ENCODE results near the gene SBK2.

DNA sequence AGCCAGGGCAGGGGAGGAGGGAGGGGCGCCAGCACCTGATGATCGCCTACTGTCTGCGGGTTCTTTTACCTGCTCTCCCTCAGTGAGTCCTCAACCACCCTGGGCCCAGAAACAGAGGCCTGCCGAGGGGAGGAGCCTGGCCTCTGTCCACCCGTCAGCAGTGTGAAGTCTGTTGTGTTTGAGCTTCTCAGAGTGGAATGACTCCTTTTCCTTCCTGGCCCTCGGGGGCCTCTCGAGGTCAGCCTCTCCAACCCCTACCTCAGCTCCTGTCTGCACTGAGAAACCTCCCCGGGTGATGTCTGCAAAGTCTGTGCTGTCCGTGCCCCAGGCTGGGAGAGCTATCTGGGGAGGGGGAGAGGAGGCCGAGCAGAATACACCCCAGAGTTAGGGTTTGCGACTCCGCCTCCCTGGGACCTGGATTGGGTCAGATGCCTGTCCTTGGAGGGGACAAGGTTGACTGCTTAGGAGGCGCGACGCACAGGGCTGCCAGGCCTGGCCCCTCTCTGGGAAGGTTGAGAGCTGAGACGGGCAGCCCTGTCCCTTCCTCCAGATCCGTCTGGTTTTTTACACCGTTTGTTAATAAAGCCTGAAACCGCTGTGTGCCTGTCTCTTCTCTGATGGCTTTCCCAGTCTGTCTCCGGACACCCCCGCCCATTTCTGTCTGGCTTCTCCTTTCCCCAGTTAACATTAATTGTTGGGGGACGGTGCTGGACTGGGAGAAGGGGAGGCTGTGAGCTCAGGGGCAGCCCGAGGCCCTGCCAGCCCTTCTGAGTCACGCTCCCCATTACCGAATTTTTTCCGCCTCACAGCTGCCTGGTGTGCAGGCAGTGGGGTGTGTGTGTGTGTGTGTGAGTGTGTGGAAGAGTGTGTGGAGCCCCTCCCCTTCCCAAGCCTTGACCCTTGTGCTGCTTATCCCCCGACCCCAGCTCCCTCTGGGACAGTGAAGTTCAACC lies 49.7 kb downstream of the SBK2 start:
- no peak for TF ChIP-seq CTCF (conservative IDR thresholded peaks at IDR 0.05)
- no peak for TF ChIP-seq EZH2 (IDR thresholded peaks at IDR 0.05; ENCODE audit: low read depth)

Data from PC-9 (cell line).